Measurements from ENCODE around the gene CEP89.
"Not testable (repeated sequence)": the region's sequence is repeated elsewhere in the genome, so short reads cannot be mapped to it uniquely, and the experiment has no call there.

The CEP89 gene

DNA sequence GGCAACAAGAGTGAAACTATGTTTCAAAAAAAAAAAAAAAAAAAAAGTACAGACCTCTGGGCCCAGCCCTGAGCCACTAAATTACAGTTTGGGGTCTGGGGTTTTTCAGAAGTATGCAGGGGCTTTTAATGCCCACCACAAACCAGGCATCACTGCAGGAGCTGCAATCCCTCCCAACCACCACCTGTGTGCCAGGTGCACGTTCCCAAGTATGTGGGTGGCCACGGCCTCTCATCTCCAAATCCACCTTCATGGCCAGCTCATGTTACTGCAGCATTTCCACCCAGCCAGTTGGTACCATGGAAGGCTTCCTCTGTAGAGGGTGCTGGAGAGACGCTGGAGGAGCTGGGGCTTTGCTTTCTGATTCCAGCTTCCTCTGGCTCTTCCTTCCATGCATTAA, 26.5 kb downstream of the CEP89 start:
- DNase-seq: no peak

DNA sequence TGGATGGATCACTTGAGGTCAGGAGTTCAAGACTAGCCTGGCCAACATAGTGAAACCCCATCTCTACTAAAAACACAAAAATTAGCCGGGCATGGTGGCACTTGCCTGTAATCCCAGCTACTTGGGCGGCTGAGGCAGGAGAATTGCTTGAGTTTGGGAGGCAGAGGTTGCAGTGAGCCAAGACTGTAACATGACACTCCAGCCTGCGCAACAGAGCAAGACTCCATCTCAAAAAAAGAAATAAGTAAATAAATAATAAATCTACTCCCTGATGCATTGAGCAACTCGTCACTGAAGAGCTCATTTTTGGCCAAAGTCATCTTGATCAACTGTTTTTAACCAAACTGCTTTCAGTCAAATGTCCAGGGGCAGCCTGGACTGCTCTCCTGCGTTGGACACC, 30.5 kb downstream of the CEP89 start:
- not testable (repeated sequence) for DNase-seq

DNA sequence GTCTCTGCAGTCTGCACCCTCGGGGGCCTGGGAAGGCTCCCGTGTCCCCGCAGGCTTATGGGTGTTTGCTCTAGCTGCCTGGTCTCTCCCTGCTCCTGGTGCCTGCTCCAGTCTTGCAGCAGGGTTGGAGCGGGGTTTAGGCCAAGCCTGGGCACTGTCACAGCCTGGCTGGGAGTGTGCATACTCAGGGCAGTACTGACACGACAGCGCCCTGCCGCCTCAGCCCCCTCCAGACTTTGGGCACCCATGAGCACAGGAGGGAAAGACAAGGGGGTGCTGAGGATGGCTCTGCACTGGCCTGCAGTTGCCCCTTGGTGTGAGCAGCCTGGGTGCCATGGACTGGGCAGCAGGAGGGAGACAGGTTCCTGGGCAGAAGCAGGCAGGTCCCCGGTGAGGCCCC, 35.7 kb downstream of the CEP89 start:
- DNase-seq: no peak

DNA sequence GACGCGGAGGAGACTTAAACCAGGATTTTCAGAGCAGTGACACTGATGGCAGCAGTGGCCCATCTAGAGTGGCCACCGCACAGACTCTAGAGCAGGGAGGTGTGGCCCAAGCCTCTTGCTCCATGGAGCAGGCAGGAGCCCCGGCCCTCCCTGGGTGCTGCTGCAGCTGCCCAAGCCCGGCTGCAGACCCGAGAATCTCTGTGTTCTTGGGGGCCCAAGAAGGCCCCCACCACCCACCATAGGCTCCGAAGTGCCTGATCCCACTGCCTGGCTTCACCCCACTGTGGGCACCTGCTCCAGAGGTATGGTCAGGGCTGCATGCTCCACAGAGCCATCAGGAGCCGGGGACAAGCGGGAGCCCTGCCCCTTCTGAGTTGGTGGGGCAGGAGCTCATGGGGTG, 36.1 kb downstream of the CEP89 start:
- no peak for DNase-seq

DNA sequence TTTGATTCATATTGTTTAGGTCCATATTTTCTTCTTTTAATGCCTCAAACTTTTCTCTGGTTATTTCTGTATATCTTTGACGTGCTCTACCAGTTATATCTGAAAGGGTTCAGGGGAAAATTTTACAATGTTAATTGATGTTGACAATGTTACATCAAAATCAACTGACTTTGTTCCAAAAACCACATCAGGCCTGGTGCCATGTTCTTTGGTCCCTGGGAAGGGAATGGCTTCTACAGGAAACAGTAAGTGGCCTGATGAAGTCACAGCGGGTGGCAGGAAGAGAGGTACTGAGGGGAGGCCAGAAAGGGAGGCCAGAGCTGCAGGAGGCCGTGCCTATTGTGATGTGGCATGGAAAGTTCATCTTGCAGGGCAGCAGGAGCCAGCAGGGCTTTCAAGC, 38.2 kb downstream of the CEP89 start:
- no peak for DNase-seq

DNA sequence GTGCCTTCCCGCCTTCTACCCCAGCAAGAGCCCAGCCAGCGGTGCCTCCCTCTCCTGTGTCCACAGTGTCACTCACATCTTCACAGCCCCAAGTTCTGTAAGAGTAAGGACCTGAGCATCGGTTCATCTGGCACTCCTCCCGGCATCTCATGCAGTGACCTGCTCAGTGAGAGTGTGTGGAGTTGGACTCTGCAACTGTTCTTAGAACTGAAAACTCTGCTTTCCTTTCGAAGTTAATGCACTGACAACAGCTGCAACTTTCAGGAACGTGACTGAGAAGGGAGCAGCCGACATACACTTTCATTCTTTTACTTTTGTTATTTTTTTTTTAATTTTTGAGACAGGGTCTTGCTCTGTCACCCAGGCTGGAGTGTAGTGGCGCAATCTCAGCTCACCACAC, 41.2 kb downstream of the CEP89 start:
- no peak for DNase-seq

DNA sequence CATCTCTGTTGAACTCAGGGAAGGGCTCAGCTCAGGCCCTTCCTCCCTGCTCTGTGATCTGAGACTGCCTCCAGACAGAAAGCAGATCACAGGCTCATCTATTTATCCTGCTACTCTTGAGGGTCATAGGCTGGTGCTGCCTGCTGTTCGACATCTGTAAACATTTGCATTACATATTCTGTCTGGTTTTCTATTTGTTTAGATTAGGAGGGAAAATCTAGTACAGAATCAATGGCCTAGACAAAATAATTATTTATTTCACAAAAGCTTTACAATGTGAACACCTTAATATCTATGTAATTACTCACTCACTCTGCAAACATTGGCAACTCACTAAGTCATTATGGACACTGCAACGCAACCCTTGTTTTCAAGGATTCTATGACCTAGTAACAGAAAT, 43.0 kb downstream of the CEP89 start:
- no peak for DNase-seq

DNA sequence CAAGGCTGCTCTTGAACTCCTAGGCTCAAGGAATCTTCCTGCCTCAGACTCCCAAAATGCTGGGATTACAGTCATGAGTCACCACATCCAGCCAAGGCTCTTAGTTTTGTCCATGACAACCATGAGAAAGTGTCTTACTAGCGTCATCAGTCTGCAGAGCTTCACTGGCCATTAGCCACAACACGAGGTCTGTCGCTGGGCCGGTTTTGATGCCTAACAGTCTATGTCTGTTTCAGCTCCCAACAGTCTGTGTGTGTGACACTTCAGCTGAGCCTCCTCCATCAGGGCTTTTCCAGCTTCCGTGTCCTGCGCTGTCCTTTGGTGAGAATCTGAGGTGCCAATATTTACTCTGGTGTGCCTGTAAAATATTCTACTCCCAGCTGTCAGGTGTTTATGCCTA, 47.6 kb downstream of the CEP89 start:
- no peak for DNase-seq

DNA sequence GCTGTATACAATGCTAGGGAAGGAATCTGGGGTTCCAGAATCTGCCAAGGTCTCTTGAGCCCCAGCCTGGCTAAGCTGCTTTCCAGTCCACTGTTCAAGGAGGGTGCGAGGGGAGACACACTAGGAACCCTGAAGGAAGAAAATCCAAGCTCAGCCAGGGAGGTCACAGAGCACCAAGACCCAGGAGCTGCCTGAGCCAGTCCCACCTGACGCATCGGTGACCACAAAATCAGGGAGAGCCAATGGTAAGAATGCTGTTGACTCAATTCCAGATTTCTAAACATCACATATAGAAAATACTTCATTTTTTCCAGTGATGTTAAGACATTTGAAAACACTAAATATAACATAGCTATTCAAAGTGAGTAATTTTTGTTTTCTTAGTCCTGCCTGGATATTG, 50.1 kb downstream of the CEP89 start:
- no peak for DNase-seq

DNA sequence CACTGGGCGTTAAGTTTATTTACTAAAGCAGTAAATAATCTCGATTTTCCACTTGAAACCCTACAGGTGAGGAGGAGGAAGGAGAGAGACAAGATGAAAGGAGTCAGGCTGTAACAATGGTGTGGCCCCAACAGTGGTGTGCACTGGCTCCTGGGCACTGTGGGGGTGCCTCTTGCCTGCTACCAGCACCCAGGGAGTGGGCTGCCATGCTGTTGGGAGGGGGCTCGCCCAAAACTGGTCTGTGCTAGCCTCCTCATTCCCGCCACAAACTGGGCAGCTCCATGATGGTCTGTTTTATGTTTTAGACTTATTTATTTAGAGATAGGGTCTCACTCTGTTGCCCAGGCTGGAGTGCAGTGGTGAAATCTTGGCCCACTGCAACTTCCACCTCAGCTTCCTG, 52.4 kb downstream of the CEP89 start:
- DNase-seq: no peak

DNA sequence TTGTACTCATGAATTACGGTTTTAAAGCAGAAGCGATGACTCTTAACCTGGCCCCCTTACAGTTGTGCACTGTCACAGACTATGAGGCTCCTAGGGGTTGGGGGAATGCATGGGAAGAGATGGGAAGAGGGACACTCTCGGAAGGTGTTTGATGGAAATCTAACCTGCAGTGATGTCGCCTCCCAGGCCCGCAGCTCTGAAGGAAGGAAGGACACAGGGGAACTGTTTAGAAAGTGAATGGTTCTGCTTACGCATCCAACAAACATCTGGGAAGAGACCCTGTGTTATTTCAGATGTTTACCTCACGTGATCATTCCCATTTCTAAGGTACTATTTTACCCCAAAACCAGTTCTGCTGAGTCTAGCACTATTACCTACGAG, 54.2 kb downstream of the CEP89 start:
- DNase-seq: no peak

DNA sequence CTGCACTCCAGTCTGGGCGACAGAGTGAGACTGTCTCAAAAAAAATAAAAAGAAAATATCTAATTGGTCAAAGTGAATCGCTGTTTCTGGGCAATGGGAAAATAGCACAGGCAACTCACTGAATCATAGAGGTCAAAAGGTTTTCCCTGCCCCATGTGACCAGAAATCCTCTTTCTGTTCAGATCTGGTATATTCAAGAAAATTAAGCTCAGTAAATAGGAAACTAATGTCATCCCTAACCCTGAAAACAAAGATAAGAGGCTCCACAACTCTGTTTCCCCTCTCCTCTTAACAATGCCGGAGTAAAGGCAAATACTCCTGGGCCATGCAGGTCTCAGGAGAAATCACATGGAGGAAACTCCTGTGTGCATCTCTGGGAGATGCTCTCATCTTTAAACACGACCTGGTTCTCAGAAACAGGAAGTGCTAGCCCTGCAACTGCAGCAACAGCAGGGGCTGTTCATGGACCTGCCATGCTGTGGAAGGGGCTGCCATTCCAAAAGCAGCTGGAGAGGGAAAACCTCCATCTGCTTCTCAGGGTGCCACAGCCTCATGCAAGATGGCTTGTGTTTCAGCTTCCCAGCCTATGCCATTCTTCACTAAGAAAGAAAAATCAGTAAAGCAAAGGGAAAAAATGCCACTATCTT, 54.7 kb downstream of the CEP89 start:
- no peak for DNase-seq

DNA sequence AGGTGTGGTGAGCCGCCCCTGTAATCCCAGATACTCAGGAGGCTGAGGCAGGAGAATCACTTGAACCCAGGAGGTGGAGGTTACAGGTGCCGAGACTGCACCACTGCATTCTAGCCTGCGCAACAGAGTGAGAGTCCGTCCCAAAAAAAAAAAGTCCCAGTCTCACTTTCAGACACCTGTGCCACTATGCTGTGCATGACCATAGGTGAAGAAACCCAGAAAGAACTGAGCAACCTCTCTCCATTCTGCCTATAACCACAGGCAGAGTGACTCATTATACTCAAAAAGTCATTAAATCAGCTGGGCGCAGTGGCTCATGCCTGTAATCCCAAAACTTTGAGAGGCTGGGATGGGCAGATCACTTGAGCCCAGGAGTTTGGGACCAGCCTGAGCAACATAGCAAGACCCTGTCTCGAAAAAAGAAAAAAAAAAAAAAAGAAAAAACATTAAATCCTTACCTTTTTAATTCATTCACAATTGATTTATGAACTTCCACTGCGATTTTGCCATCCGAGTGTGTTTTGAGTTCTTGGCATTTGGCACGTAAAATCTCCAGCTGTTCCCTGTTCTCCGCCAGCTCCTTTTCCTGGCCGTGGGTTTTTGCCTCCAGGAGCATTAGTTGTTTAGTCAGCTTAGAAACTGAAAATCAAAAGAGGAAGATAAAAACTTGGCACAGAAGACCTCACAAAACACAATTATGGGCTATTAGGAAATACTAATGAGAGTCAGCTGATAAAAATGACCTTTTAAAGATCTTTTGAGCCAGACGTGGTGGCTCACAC, 56.7 kb downstream of the CEP89 start:
- DNase-seq: no peak

DNA sequence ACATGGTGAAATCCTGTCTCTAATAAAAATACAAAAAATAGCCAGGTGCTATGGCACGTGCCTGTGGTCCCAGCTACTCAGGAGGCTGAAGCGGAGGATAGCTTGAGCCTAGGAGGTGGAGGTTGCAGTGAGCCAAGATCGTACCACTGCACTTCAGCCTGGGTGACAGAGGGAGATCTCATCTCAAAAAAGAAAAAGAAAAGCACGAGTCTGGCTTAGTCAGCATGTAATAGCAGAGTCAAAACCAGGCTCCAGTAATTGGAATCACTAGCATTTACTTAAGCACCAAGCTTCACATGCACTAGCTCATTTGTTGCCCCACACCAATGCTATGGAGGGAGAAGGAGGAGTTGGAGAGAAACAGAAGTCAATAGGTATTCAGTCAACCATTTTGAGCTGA, 60.3 kb downstream of the CEP89 start:
- no peak for DNase-seq

DNA sequence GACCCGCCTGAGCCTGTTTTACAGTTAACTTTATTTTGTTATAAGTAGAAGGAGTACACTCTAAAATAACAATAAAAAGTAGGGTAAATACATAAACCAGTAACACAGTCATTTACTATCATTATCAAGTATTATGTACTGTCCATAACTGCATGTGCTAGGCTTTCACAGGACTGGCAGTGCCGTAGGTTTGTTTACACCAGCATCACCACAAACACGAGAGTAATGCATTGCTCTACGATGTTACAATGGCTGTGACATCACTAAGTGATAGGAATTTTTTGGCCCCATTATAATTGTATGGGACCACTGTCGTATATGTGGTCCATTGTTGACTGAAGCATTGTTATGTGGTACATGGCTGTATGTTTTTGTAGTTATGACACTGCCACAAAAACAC, 60.9 kb downstream of the CEP89 start:
- no peak for DNase-seq

DNA sequence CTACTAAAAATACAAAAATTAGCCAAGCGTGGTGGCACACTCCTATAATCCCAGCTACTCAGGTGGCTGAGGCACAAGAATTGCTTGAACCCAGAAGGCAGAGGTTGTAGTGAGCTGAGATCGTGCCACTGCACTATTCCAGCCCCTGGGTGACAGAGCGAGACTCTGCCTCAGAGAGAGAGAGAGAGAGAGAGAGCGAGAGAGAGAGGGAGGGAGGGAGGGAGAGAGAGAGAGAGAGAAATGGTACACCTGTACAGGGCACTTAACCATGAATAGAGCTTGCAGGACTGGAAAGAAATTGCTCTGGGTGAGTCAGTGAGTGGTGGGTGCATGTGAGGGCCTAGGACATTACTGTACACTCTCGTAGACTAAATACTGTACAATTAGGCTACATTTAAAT, 61.7 kb downstream of the CEP89 start:
- no peak for DNase-seq

DNA sequence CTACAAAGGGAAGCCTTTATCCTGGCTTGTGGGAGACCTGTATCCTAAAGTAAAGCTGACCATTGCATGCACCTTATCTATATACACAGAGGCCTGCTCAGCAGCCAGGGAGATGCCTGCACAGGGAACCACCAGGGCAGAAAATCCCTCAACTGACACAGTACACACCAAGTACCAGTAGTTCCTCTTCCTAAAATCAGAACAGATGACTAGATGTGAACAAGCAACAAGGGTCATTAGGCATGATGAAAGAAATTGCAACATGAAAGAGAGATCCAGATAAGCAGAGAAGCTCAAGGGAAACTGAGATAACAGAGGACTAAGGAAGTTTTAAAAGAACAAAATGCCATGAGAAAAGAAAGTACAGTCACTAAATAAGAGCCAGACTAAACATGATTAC, 62.5 kb downstream of the CEP89 start:
- DNase-seq: no peak

DNA sequence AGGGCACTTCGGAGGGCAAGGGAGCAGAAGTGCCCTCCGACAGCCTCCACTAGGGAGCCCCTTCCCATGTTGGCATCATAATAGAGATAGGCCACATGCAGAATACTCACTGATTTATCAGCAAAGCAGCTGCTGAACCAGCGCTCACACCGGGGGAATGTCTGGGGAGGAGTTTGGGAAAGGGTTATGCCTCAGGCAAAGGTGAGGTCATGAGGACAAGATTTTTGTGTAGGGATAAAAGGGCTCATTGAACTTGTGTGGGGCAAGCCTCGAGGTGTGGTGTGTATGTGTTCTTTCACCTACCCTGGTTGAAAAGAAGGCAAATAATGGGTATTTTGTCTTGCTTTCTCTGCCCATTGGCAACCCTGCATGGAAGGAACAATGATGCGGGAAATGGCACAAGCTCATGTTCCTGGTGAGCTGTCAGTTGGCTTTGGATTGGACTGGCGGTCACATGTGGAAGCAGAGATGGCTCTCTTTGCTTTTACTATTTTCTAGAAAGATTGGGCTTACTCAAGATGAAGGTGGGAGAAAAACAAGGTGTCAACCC, 63.0 kb downstream of the CEP89 start:
- no peak for DNase-seq

DNA sequence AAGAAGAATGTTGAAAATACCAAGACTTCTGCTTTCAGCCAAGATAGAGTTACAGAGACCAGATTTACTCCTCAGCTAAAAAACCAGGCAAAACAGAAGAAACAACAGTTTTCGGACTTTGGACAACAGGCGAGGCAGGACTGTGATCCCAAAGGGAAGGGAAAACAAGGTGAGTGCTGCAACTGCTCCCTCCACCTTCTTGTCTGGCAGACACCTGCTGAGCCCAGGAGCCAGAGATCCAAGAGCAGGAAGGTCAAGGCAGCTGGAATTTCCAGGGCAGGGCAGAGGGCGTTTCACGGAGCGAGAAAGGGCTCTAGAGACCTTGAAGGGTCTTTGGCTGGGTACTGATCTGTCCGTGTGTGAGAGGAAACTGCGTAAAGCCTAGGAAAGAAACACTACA, 69.3 kb downstream of the CEP89 start:
- no peak for DNase-seq

DNA sequence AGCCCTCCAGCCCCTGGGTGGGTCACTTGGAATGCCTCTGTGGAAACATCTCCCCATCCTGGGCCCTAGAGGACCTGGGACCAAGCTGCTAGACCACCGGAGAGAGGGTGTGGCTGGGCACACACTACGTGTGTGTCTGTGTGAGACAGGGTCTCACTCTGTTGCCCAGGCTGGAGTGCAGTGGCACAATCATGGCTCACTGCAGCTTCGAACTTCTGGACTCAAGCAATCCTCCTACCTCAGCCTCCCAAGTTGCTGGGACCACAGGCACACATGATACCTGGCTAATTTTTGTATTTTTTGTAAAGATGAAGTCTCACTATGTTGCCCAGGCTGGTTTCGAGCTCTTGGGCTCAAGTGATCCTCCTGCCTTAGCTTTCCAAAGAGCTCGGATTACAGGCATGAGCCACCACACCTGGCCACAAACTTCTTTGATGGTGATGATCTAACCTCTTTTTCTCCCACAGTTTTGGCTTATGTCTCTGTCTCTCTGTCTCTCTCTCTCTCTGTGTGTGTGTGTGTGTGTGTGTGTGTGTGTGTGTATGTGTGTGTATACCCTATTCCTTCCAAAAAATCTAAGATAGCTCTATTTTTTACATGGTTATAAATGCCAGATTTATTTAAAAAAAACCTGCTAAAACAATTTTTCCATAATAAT, 70.1 kb downstream of the CEP89 start:
- no peak for DNase-seq

DNA sequence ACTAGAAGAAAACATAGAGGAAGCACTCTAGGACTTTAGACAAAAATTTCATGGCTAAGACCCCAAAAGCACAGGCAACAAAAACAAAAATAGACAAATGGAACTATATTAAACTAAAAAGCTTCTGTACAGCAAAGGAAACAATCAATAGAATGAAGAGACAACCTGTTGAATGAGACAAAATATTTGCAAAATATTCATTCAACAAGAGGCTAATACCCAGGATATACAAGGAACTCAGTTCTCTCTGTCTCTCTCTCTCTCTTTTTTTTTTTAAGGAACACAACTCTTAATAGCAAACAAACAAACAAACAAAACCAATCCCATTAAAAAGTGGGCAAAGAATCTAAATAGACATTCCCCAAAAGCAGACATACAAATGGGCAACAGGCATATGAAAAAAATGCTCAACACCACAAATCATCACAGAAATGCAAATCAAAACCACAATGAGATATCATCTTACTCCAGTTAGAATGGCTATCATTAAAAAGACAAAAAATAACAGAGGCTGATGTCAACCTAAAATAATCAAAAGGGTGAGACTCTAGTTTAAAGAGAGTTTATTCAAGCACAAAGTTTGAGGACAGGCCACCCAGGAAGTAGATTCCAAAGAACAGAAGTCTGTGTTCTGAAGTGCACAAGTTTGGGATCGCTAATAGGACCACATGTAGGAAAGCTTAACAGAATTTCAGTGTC, 75.1 kb downstream of the CEP89 start:
- no peak for DNase-seq

DNA sequence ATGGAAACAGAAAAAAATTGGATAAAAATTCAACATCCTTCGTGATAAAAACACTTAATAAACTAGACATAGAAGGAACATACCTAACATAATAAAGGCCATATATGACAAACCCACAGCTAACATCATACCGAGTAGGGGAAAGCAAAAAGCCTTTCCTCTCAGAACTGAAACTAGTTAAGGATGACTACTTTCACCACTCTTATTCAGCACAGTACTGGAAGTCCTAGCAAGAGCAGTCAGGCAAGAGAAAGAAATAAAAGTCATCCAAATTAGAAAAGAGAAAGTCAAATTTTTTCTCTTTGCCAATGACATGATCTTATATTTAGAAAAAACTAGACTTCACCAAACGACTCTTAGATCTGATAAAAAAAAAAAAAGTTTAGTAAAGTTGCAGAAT, 76.4 kb downstream of the CEP89 start:
- no peak for DNase-seq

DNA sequence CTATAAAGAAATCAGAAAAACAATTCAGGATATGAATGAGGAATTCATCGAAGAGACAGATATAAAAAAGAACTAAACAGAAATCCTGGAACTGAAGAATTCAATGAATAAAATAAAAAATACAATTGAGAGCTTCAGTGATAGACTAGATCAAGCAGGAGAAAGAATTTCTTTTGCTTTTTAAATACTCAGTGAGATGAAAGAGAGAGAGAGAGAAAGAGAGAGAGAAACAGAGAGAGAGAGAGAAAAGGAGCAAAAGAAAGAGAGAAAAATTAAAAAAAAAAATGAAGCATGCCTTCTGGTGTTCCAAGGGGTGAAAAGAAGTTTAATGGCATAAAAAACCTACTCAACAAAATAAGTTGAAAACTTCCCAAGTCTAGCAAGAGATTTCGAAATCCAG, 80.1 kb downstream of the CEP89 start:
- DNase-seq: no peak

DNA sequence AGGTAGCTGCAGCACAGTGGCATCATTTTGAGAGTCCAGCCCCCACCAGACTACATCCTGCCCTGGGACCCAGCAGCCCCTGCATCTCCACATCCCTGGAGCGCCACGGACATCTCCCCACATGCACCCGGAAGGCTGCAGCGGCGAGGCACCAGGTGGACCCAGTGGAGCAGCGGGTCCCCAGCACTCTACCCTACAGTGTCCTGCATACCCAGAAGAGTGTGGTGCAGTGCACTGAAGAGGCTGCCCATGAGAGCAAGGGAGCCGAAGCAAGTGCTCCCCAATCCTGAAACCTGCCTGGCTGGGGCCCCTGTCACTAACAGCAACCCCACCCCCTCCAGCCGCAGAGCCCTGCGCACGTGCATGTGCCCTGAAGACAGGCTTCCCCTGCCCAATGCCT, 80.9 kb downstream of the CEP89 start:
- DNase-seq: no peak
